GM12801 (cell line): ENCODE results near the gene RXRA.

Source experiments
- TF ChIP-seq, protein P1 (sequence below): IDR thresholded peaks from one replicate; pipeline ENCODE4 v1.5.1; 2011; ENCODE audit warnings: control low read depth; ENCODE audit not compliant: insufficient read length; ENCODE audit errors: extremely low read depth

RXRA gene

DNA sequence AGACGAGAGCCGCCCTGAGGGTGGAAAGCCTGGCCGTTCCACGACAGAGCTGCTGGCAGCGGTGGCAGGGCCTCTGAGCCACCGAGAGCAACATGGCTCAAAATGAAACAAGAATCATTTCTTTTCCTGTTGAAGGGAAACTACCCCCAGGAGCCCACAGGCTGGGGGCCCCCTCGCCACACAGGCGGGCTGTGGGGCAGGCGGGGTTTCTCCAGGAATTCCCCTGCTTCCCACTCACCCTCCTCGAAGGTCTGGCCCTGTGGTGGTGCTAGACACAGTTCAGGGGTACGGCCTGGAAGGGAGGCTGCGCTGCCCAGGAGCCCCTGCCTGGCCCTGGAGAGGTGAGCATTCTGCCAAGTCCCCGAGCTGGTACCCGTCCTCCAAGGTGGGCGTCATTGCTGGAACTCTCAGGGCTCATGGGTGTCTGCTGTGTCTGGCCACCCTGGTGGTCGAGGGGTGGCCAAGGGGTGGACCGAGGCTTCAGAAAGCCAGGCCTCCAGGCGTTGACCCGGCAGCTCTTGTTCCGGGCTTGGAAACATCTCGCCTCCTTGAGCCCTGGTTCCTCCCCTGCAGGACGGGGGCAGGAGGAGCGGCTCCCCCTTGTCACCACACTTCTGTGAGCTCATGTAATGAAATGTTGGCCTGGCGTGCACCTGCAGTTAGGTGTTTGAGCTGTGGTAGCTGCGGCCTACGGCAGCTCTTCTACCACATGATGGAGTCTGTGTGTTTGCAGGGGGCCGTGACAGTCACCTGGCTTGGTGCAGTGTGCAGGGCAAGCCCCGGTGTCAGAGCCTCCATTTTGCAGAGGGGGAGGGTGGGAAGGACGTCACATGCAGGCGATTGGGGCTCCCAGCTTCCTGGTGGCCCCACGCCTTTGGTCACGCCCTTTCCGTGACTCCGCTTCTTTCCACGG, 65.3 kb downstream of the RXRA start:
- TF ChIP-seq, protein P1, sequence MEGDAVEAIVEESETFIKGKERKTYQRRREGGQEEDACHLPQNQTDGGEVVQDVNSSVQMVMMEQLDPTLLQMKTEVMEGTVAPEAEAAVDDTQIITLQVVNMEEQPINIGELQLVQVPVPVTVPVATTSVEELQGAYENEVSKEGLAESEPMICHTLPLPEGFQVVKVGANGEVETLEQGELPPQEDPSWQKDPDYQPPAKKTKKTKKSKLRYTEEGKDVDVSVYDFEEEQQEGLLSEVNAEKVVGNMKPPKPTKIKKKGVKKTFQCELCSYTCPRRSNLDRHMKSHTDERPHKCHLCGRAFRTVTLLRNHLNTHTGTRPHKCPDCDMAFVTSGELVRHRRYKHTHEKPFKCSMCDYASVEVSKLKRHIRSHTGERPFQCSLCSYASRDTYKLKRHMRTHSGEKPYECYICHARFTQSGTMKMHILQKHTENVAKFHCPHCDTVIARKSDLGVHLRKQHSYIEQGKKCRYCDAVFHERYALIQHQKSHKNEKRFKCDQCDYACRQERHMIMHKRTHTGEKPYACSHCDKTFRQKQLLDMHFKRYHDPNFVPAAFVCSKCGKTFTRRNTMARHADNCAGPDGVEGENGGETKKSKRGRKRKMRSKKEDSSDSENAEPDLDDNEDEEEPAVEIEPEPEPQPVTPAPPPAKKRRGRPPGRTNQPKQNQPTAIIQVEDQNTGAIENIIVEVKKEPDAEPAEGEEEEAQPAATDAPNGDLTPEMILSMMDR = no peak

DNA sequence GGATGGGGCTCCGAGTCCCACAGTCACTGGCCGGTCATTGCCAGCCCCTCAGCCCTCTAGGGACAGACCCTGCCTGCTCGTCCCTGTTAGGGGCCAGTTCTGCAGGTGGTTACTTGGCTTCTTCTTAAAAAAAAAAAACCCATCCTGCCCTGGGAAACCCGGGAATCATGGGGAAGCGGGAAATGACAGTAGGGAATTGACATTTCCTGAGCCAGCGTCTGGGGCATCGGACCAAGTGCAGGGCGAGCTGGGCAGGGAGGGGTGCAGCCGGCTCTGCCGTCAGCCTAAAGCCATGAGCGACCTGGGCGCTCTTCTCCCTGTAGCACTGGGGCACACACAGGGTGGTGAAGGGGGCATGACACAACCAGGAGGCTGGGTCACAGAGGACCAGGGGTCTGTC, 66.6 kb downstream of the RXRA start:
- TF ChIP-seq, protein P1 = no peak

DNA sequence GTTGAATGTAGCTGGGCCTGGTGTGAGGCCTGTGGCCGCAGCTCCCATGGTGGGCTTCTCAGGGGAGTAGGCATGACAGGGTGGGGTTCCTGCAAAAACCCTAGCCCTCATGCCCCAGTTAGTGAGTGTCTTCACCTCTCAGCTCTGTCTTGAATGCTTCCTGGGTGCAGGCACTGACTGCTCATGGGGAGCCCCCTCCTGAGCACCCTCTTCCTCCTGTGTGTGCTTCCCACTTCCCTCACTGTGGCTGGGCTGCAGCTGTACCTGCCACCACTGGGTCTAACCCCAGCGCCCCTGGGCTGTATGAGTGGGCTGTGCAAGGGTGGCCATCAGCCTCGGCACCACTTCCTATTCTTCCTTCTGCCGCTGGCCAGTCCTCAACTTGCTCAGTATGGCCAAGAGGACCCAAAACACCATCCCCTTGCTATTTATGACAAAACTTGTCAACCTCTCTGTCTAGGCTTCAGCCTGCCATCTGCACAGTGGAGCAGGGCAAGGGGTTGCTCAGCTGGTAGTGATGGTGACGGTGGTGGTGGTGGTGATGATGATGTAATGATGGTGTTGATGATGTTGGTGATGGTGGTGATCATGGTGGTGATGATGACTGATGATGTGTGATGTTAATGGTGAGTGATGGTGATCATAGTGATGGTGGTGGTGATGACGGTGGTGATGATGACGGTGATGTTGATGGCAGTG, 67.5 kb downstream of the RXRA start:
- TF ChIP-seq, protein P1 = no peak

- TF ChIP-seq, protein P1 = no peak
These were observed 68.8 kb downstream of the RXRA start for GRCh38 chr9:134395002-134395517.

DNA sequence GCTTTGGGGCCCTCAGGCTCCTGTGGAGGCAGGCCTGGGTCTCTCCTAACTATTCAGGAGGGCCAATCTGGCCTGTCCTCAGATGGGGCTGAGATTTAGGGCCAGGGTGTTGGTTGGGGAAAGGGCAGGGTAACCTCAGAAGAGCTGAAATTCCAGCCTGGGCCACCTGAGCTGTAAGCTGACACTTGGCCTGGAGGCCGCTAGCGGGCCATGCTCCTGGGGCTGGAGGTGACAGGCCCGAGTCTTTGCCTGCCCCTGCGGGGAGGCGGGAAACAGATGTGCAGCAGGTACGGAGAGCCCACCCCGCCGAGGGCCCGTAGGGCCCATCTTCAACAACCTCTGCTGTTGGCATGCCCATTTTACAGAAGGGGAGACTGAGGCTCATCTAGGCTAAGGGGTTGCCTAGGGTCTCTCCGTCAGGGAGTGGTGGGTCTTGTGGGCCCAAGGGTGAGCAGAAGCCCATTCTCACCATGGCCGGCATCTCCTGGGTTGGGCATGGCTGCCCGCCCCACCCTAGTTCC, 69.5 kb downstream of the RXRA start:
- TF ChIP-seq, protein P1 = no peak

DNA sequence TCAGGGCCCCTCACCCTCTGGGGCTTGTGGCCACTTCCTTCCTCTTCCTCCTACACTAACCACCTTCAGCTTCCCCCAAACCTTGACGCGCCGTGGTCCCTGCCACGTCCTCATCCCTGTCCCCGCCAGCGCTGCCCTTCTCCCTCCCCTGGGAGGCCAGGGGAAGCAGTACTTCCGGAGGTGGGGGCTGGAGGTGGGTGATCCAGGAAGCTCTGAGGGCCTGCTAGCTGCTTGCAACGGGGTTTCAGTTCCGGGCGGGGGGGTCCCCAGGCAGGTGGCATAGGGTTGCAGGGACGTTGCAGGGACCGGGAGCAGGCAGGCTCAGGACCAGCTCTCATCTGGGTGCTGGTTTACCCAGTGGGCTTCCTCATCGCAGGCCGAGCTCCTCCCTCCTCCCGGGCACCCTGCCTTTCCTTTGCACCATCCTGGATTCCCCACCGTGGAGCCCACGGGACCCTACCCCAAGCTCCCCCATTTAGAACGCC, 70.0 kb downstream of the RXRA start:
- TF ChIP-seq, protein P1 = no peak

DNA sequence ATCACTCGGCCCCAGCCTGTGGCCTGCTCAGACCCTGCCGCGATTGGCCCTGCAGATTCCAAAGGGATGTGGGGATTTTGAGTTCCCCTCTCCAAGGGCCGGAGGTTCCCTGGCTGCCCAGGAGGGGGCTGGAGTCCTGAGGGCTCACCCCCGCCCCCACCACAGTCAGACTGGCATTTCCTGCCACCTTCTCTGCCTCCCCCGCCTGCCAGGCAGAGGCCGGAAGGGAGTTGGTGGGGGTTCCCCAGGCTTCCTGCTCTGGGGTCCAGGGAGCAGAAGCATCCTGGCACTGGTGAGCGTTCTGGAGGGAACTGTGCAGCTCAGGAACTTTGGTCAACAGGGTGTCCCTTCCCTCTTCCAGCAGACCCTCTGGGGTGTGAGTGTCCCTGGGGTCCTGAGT, 70.6 kb downstream of the RXRA start:
- TF ChIP-seq, protein P1 = no peak
